Nasal cavity respiratory epithelium epithelial cell of viscerocranial mucosa (primary cell): ENCODE measurements around the gene MCAT. TPM values are rescaled to one million over a fixed set of nuclear protein-coding genes. Genes with fewer than 3 reads are reported as not detected.

Source experiments
- total RNA-seq: library from RNA; depleted of rRNA; stranded (reverse); fragments of >200 nt; gene quantifications from 2 replicates; pipeline ENCODE4 v1.2.3, GENCODE V29; 2014

The MCAT gene
- total RNA-seq = 12.0 and 12.9 TPM in 2 replicates

DNA sequence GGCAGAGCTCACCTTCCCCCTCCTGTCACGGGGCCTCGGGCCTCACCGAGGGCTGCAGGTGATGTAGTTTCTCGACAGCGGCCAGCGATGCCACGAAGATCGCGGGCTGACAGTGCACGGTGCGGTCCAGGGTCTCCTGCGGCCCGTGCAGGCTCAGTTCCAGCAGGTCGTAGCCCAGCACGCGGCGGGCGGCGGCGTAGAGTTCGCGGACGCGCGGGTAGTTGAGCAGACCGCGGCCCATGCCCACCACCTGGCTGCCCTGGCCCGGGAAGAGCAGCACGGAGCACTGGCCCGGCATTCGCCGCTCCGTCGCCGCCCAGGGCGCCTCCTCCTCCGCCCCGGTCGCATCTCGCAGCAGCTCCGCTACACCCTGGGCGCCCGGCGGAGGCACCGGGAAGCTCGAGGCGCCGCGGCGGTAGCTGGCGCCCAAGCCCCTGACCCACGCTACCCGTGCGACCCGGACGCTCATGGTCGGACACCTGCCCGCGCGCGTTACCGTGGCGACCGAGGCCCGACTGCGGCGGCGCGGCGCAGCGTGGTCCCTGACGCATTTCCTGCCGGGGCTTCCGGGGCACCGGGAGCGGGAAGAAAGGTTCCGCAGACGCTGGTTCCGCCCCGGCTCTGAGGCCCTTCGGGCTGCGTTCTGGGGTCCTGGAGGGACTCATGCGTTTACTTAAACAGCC is at the start of gene MCAT:
TSS of gene MCAT (minus strand) at position 519 of the 683 bp plus-strand sequence. CDS start at position 469, 50 bp downstream.

GRCh38 chr22:43186272-43187170 is 43.3 kb upstream of the MCAT start, which contains the start of gene TTLL12:
TTLL12 (minus strand) TSS chr22:43187134; CDS start chr22:43187069, 65 bp downstream.

DNA sequence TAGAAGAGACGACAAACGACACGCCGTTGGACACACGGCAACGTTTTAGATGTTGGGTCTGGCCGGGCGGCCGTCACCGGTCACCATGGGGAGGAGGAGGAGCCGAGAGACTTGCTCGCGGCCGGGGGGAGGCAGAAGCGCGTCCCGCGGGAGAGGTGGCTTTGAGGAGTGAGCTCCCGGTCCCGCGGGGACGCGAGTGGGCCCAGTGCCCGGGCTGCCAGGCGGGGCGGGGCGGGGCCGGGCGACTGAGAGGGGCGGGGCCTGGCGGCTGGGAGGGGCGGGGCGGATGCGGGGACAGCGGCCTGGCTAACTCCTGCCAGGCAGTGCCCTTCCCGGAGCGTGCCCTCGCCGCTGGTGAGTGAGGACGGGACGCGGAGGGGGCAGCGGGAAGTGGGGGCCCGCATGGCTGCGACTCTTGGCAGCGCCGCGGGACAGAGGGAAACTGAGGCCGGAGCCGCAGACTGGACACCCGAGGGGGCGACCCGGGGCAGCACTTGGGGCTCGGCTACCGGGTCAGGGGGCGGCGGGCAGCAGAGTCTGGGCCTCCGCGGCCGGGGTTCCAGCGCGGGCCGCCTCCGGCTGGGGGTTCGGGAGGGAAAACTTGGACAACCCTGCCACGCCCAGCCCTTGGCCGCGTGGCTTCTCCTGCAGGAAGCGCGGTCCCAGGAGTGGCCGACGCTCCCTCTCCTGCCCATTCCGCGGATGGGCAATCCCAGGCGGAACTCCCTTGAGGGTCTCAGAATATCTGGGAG is 8.2 kb upstream of the MCAT start, which contains the start of gene TSPO:
TSS of gene TSPO (plus strand) at position 309 of the 752 bp plus-strand sequence. CDS start 7,680 bp downstream, outside the sequence.

GRCh38 chr22:43110444-43110926 is 32.7 kb downstream of the MCAT start, which contains the start of gene BIK:
BIK (plus strand) TSS chr22:43110750; CDS start chr22:43124023, 13,273 bp downstream.

GRCh38 chr22:43088984-43089717 is 54.0 kb downstream of the MCAT start, which contains the start of gene TTLL1:
TTLL1 (minus strand) TSS chr22:43089391; CDS start chr22:43075586, 13,805 bp downstream.

Other genes with a start within 250 kb of the MCAT start
- 37.6 and 85.8 TPM in 2 replicates for gene PACSIN2, start 128.2 kb downstream of the MCAT start, total RNA-seq
- 8.2 and 13.0 TPM in 2 replicates for gene TTLL1, start 54.0 kb downstream of the MCAT start, total RNA-seq
- gene BIK, start 32.6 kb downstream of the MCAT start, total RNA-seq = 22.9 and 30.5 TPM in 2 replicates
- gene TSPO, start 8.2 kb upstream of the MCAT start, total RNA-seq = 172 and 323 TPM in 2 replicates
- 55.0 and 94.5 TPM in 2 replicates for gene TTLL12, start 43.7 kb upstream of the MCAT start, total RNA-seq
- gene SCUBE1, start 200.0 kb upstream of the MCAT start, total RNA-seq = not detected in 2 replicates